NOMO-1 (cell line): ENCODE measurements around the gene LCTL.
"Not testable (repeated sequence)": the region's sequence is repeated elsewhere in the genome, so short reads cannot be mapped to it uniquely, and the experiment has no call there.

Experiments used
- DNase-seq, 2 experiments: peaks; one replicate each; lab custom pipeline; 2025; ENCODE audit not compliant: unreplicated experiment in 2 of 2; lab: John Stamatoyannopoulos, UW

The LCTL gene

GRCh38 chr15:66503780-66504562 is 61.8 kb downstream of the LCTL start:
- DNase-seq = no peak

- not testable (repeated sequence) for DNase-seq
These were observed 62.7 kb downstream of the LCTL start for GRCh38 chr15:66503041-66503648.

GRCh38 chr15:66502491-66502890 is 63.3 kb downstream of the LCTL start:
- DNase-seq = no peak

- DNase-seq = not testable (repeated sequence)
These were observed 65.5 kb downstream of the LCTL start for GRCh38 chr15:66500346-66500745.

- DNase-seq = peak; percentile 11 to 28
These were observed 67.1 kb downstream of the LCTL start for GRCh38 chr15:66498501-66499386.
